ENCODE results near the gene CYP3A4. TPM values are rescaled to one million over a fixed set of nuclear protein-coding genes. Genes with fewer than 3 reads are reported as not detected.

Gene CYP3A4
- total RNA-seq, 1 experiment from 2014 or later = not detected

Other genes starting within 250 kb of the CYP3A4 start
- 1.8 and 4.1 TPM in 2 replicates for gene FAM200A, start 232.1 kb downstream of the CYP3A4 start, total RNA-seq (2014; rRNA removed; shearing (Covaris generic); ENCODE audit: low replicate concordance)
- gene ZNF655, start 225.5 kb downstream of the CYP3A4 start, total RNA-seq (2014; rRNA removed; shearing (Covaris generic); ENCODE audit: low replicate concordance) = 10.7 and 20.9 TPM in 2 replicates
- gene TMEM225B, start 185.9 kb downstream of the CYP3A4 start, total RNA-seq (2014; rRNA removed; shearing (Covaris generic); ENCODE audit: low replicate concordance) = not detected in 2 replicates
- 5.3 and 11.8 TPM in 2 replicates for gene ZSCAN25, start 167.2 kb downstream of the CYP3A4 start, total RNA-seq (2014; rRNA removed; shearing (Covaris generic); ENCODE audit: low replicate concordance)
- 0.49 and 6.0 TPM in 2 replicates for gene CYP3A5, start 104.2 kb downstream of the CYP3A4 start, total RNA-seq (2014; rRNA removed; shearing (Covaris generic); ENCODE audit: low replicate concordance)
- gene CYP3A7, start 49.0 kb downstream of the CYP3A4 start, total RNA-seq (2014; rRNA removed; shearing (Covaris generic); ENCODE audit: low replicate concordance) = not detected in 2 replicates
- gene CYP3A43, start 43.8 kb upstream of the CYP3A4 start, total RNA-seq (2014; rRNA removed; shearing (Covaris generic); ENCODE audit: low replicate concordance) = not detected in 2 replicates
- not detected in 2 replicates for gene OR2AE1, start 92.8 kb upstream of the CYP3A4 start, total RNA-seq (2014; rRNA removed; shearing (Covaris generic); ENCODE audit: low replicate concordance)
- 15.5 and 19.3 TPM in 2 replicates for gene TRIM4, start 135.3 kb upstream of the CYP3A4 start, total RNA-seq (2014; rRNA removed; shearing (Covaris generic); ENCODE audit: low replicate concordance)
- not detected in 2 replicates for gene GJC3, start 145.4 kb upstream of the CYP3A4 start, total RNA-seq (2014; rRNA removed; shearing (Covaris generic); ENCODE audit: low replicate concordance)
- 1.1 TPM in 1 of 2 replicates, not detected in the other for gene AZGP1, start 191.8 kb upstream of the CYP3A4 start, total RNA-seq (2014; rRNA removed; shearing (Covaris generic); ENCODE audit: low replicate concordance)
- 20.3 and 23.0 TPM in 2 replicates for gene ZKSCAN1, start 231.4 kb upstream of the CYP3A4 start, total RNA-seq (2014; rRNA removed; shearing (Covaris generic); ENCODE audit: low replicate concordance)

All from Caki2 (cell line).